Fibroblast of lung (primary cell): Measurements from ENCODE around the gene NAA60. TPM values are rescaled to one million over a fixed set of nuclear protein-coding genes. Genes with fewer than 3 reads are reported as not detected.
"Not testable (repeated sequence)": the region's sequence is repeated elsewhere in the genome, so short reads cannot be mapped to it uniquely, and the experiment has no call there.

Source experiments
- DNase-seq, 2 donors: peaks; one replicate each; pipeline versions ENCODE4 v3.0.0 to v3.0.0-alpha.2; 2010; ENCODE audit warnings: low read depth in 2 of 2
- H2AFZ ChIP-seq: 2 replicates; pipeline ENCODE4 v1.5.1; 2012; ENCODE audit warnings: low read length, control low read depth, inconsistent platforms
- H3K27ac ChIP-seq: 2 replicates; pipeline ENCODE4 v1.5.1; 2011; ENCODE audit warnings: low read length, control low read depth; ENCODE audit not compliant: insufficient read depth
- H3K27me3 ChIP-seq: 2 replicates; pipeline ENCODE4 v1.5.1; 2011; ENCODE audit warnings: mild to moderate bottlenecking, low read length; ENCODE audit not compliant: control insufficient read depth, insufficient read depth
- H3K36me3 ChIP-seq: 2 replicates; pipeline ENCODE4 v1.5.1; 2011; ENCODE audit warnings: low read length; ENCODE audit not compliant: control insufficient read depth, insufficient read depth
- H3K4me1 ChIP-seq: 2 replicates; pipeline ENCODE4 v1.5.1; 2011; ENCODE audit warnings: low read length; ENCODE audit not compliant: control insufficient read depth, insufficient read depth; ENCODE audit errors: extremely low read depth
- H3K4me2 ChIP-seq: 2 replicates; pipeline ENCODE4 v1.5.1; 2011; ENCODE audit warnings: low read length, control low read depth; ENCODE audit not compliant: insufficient read depth; ENCODE audit errors: extremely low read depth
- H3K4me3 ChIP-seq, 4 experiments: fragments of 200-600 bp in 1 of 4; sonication (generic) in 1 of 4; replicated peaks in 1 of 4; 2 replicates each; pipeline ENCODE4 v1.5.1; 2011 to 2016; ENCODE audit warnings: low read length in 4 of 4, low read depth in 3 of 4, mild to moderate bottlenecking in 3 of 4, control low read depth in 2 of 4, inconsistent platforms in 1 of 4, mixed read lengths in 1 of 4; ENCODE audit not compliant: insufficient read depth in 1 of 4; ENCODE audit errors: control extremely low read depth in 1 of 4
- H3K79me2 ChIP-seq: 2 replicates; pipeline ENCODE4 v1.5.1; 2012; ENCODE audit warnings: mild to moderate bottlenecking, low read length, inconsistent platforms; ENCODE audit not compliant: control insufficient read depth, insufficient read depth
- H3K9ac ChIP-seq: 2 replicates; pipeline ENCODE4 v1.5.1; 2011; ENCODE audit warnings: mild to moderate bottlenecking, low read length, control low read depth; ENCODE audit not compliant: insufficient read depth
- H3K9me3 ChIP-seq: 2 replicates; pipeline ENCODE4 v1.5.1; 2012; ENCODE audit warnings: low read depth, low read length; ENCODE audit not compliant: control insufficient read depth, insufficient read depth
- H4K20me1 ChIP-seq: 2 replicates; pipeline ENCODE4 v1.5.1; 2011; ENCODE audit warnings: low read length; ENCODE audit not compliant: control insufficient read depth, insufficient read depth; ENCODE audit errors: extremely low read depth
- CTCF ChIP-seq, 2 donors: IDR thresholded peaks in 1 of 2; conservative IDR thresholded peaks in 1 of 2; 1 replicate in 1 of 2; 2 replicates in 1 of 2; pipeline ENCODE4 v1.5.1; 2011 to 2012; ENCODE audit warnings: low read length in 2 of 2, control low read depth in 1 of 2, inconsistent platforms in 1 of 2, low read depth in 1 of 2, mild to moderate bottlenecking in 1 of 2
- EZH2 ChIP-seq: IDR thresholded peaks from 2 replicates; pipeline ENCODE4 v1.5.1; 2012; ENCODE audit warnings: low read length, control low read depth, mild to moderate bottlenecking; ENCODE audit errors: missing control alignments
- polyA plus RNA-seq, 2 donors: library from polyadenylated mRNA; depleted of rRNA in 1 of 2; stranded (reverse) in 1 of 2; unstranded in 1 of 2; fragments of >200 nt; gene quantifications; 2 replicates each; pipeline ENCODE4 v1.2.1, GENCODE V29; 2011 to 2012; ENCODE audit warnings: missing spikeins in 1 of 2
- total RNA-seq: library from RNA; depleted of rRNA; stranded (reverse); fragments of >200 nt; gene quantifications from 2 replicates; pipeline ENCODE4 v1.2.1, GENCODE V29; 2014

The NAA60 gene
- total and polyA plus RNA-seq, 2 donors (not counting 1 experiment from before 2014, with no cell fraction given): 12.6 to 33.6 TPM

- peak; percentile 62 to 65 for TF ChIP-seq CTCF (conservative IDR thresholded peaks at IDR 0.05 in 1 of 2, IDR thresholded peaks at IDR 0.05 in 1 of 2; ENCODE audit: low read depth in 1 of 2, low read length in 2 of 2)
- H3K27ac ChIP-seq, H3K4me1 ChIP-seq, H3K4me2 ChIP-seq, H3K36me3 ChIP-seq, H3K4me3 ChIP-seq, H2AFZ ChIP-seq, H4K20me1 ChIP-seq, H3K9ac ChIP-seq, H3K79me2 ChIP-seq, H3K27me3 ChIP-seq, H3K9me3 ChIP-seq: not testable (repeated sequence)
- peak; percentile 53 to 64 for DNase-seq
These were observed 83.8 kb downstream of the NAA60 start for GRCh38 chr16:3527216-3527829.

DNA sequence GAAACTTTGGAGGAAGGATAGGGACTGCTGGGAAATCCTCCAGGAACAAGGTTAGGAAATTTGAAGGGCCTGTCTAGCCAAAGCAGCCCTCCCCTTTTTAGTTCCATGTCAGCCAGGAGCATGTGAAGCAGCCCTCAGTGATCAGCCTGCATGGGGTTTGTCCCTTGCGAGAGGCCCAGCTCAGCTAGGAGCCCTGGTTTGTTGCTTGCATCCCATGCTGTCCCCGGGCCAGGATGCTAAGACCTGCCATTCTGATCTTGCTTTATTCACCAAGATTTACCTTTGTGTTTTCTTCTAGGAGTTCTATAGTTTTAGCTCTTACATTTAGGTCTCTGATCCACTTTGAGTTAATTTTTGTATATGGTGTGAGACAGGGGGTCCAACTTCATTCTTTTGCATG is 84.9 kb downstream of the NAA60 start:
- H3K4me2 ChIP-seq: no peak overlapping the region
- H3K79me2 ChIP-seq: no peaks in the 10 kb centered on the region
- H3K4me1 ChIP-seq: no peaks in the 10 kb centered on the region
- no peak overlapping the region for H3K4me3 ChIP-seq
- H3K9ac ChIP-seq: no peak overlapping the region
- DNase-seq: no peak
- H4K20me1 ChIP-seq: no peaks in the 10 kb centered on the region
- H3K9me3 ChIP-seq: no peaks in the 10 kb centered on the region
- H3K36me3 ChIP-seq: peaks cover 9% of the 10 kb centered on the region
- H3K27ac ChIP-seq: no peak overlapping the region
- H3K27me3 ChIP-seq: no peaks in the 10 kb centered on the region
- no peak for TF ChIP-seq CTCF (conservative IDR thresholded peaks at IDR 0.05 in 1 of 2, IDR thresholded peaks at IDR 0.05 in 1 of 2; ENCODE audit: low read depth in 1 of 2, low read length in 2 of 2)
- H2AFZ ChIP-seq: no peak overlapping the region

- Histone ChIP-seq H3K36me3 (peaks cover 9% of the 10 kb centered on the region), H3K27ac (no peak overlapping the region), H4K20me1 (no peaks in the 10 kb centered on the region), H3K4me2 (no peak overlapping the region), H2AFZ (no peak overlapping the region), H3K9ac (no peak overlapping the region), H3K9me3 (no peaks in the 10 kb centered on the region), H3K4me3 (no peak overlapping the region), H3K4me1 (no peaks in the 10 kb centered on the region), H3K79me2 (no peaks in the 10 kb centered on the region), H3K27me3 (no peaks in the 10 kb centered on the region)
- no peak for DNase-seq
- no peak for TF ChIP-seq CTCF (conservative IDR thresholded peaks at IDR 0.05 in 1 of 2, IDR thresholded peaks at IDR 0.05 in 1 of 2; ENCODE audit: low read depth in 1 of 2, low read length in 2 of 2)
- no peak for TF ChIP-seq EZH2
These were observed 85.7 kb downstream of the NAA60 start for GRCh38 chr16:3529175-3529574.
